ENCODE data around the gene CRB1.
A peak's percentile ranks its signal among the peaks of the same experiment; 100 is the strongest.

Gene CRB1

DNA sequence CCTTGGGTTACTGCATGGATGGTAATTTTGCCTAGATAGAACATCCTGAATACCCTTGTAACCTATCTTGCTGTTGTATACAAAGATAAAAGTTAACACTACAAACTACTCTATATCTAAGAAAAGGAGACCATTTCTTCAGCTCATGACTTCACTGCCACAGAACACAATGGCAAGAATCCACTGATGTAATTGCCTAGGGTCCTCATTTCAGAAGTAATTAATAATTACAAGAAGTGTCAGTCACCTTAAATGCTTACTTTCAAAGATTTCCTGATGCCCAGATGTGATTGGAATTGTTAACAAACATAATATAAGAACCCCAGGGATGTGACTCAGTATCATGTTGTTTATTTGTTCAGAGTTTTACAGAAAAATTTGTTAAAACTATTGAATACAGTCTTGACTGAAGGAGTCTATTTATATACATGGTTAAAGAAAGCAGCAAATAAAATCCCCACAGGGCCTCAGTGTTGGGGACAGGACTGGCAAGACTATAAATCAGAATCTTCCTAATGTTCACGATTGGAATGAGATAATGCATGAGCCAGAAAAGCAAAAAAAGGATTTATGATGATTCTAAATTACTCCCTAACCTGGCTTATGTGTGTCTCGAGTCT, 83.9 kb downstream of the CRB1 start:
- no peak for DNase-seq (ENCODE audit: low spot score)

DNA sequence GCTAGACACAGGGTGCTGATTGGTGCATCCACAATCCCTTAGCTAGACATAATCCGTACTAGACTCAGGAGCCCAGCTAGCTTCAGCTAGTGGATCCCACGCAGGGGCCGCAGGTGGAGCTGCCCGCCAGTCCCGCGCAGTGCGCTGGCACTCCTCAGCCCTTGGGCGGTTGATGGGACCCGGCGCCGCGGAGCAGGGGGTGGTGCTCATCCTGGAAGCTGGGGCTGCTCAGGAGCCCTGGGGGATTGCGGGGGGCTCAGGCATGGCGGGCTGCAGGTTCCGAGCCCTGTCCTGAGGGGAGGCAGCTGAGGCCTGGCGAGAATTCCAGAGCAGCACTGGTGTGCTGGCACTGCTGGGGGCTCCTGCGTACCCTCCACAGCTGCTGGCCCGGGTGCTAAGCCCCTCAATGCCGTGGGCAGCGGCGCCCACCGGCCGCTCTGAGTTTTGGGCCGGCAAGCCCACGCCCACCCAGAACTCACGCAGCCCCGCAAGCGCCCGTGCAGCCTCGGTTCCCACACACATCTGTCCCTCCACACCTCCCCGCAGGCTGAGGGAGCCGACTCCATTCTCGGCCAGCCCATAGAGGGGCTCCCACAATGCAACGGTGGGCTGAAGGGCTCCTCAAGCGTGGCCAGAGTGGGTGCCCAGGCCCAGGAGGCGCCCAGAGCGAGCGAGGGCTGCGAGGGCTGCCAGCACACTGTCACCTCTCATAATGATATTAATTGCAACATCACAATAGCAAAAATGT, 87.4 kb downstream of the CRB1 start:
- DNase-seq (ENCODE audit: low spot score) = no peak

DNA sequence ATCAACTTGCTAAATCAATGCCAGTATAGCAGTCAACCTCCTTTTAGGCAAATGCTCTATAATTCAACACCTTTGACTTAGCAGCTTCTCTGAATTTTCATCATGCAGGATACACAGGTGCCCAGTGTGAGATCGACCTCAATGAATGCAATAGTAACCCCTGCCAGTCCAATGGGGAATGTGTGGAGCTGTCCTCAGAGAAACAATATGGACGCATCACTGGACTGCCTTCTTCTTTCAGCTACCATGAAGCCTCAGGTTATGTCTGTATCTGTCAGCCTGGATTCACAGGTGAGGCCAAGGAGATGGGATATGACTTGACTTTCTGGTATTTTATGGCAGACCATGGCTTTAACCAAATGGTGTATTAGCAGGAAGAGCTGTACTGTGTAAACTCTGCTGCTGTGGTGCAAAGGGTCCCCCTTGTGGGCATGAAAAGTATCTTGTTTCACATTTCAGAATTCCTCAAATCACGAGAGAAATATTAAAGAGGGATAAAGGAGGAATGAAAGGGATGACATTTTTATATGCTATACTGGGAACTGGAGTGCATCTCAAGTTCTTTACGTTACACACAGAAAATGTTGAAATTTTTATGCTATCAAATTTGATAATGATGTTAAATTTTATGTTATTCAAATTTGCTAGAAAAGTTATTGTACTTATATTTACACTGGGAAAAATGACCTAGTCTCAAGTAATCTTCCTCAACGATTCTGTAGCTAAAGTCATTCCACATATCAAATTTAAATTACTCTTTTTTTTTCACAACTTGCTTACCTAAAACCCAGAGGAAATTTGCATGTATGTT, 88.9 kb downstream of the CRB1 start:
- no peak for DNase-seq (ENCODE audit: low spot score)

DNA sequence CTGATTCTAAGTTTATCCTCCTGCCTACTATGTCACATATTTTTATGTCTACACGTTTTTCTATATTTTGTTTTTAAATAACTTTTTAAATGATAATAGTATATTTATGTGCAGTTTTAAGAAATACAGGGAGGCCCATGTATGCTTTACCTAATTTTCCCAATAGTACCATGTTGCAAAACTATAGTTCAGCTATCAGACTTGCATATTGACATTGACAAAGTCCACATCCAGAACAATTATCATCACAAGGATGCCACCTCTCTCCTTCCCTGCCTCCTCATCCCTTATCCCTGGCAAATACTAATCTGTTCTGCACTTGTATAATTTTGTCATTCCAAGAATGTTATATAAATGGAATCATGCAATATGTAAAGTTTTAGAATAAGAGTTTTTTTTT, 90.9 kb downstream of the CRB1 start:
- no peak for DNase-seq (ENCODE audit: low spot score)

DNA sequence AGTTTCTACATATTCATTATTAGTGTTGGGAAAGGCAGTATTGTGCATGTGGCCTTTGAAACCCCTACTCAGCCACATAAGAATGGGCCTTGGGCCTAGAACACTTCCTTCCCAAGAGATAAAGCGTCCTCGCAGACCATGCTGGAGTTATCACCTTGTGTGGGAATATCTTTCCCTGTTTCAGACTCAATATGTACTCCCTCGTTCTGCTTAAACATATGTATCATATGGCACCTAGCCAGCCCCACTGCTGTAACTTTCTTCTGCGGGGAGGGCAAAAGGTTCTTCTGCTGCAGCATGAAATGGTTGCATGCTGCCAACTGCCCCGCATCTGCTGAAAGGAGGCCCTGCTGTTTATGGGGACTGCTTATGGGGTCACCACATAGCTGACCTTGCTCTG, 92.0 kb downstream of the CRB1 start:
- no peak for DNase-seq (ENCODE audit: low spot score)

DNA sequence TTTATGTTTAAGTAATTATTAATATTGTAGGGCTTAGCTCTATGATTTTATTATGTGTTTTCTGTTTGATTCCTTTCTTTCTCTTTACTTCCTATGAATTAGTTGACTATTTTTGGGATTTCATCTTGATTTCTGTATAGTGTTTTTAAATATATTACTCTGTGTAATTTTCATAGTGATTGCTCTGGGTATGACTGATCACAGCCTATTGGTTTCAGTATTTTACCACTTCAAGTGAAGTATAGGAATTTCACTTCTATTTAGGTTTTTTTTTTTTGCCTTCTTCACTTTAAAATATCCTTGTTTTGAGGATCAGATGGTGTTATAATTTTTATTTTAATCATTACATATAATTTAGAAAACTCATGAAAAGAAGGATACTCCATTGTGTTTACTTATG, 94.8 kb downstream of the CRB1 start:
- no peak for DNase-seq (ENCODE audit: low spot score)

DNA sequence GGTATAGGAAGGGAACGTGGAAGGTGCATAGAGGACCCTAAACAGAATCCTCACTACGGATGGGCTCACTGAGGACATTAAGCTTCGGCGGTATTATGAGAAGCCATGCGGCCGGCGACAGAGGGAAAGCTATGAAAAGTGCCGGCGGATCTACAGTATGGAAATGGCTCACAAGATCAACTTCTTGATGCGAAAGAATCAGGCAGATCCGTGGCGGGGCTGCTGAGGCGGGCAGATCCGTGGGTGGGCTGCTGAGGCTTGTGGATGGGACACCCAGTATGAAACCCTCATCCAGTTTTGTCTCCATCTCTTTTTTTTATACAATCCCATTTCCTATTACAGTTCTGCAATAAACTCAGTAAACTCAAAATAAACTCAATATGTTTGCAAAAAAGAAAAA, 95.8 kb downstream of the CRB1 start:
- DNase-seq (ENCODE audit: low spot score) = no peak

DNA sequence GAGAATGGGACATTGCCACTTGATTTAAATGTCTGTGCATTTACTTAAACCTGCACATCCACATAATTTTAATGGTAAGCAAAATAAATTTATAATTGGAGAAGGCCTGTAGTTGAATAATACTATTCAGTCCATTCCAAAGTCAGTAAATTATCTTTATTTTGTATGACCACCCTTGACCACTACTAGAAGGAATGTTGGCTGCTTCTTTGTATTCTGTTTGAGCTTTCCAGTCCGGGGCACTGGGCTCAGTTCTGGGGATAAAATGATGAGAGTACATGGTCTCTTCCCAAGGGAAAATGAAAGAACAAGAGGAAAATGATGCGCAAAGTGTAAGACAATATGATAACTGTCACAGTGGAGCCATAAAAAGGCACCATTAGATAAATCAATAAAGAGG, 98.9 kb downstream of the CRB1 start:
- no peak for DNase-seq (ENCODE audit: low spot score)

DNA sequence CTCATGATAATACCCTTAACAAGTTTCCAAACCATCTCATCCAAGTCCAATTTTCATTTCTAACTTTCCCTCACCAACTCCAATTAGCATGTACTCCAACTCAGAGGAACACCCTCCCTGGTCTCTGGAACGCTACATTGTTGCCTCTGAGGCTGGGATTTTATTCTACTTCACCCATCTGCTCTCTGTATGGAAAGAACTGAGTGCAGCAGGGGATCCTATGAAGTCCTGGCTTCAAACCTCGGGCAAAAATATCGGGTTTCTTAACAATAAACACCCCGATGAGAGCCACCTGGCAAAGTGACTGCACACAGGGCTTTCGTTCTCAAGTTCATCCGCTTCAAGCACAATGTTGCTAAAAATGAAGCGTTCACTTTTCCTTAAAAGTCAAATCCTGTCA, 99.6 kb downstream of the CRB1 start:
- no peak for DNase-seq (ENCODE audit: low spot score)

DNA sequence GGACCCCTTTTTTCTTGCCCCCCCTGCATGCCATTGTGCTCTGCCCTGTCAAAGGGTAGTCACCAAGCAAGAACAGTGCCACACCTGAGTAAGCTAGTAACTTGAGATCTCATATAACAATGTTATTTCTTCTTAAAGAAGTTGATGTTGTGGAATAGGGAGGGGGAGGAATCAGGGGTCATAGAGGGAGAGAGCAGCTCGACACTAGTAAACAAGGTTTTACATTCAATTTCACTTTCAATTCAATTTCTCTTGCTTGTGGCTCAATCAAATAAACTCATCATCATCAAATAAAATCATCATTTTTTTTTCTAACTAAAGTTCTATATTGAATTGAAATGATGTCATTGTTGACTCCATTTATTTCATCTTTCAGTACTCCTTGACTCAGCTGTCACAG, 106.4 kb downstream of the CRB1 start:
- no peak for DNase-seq (ENCODE audit: low spot score)

DNA sequence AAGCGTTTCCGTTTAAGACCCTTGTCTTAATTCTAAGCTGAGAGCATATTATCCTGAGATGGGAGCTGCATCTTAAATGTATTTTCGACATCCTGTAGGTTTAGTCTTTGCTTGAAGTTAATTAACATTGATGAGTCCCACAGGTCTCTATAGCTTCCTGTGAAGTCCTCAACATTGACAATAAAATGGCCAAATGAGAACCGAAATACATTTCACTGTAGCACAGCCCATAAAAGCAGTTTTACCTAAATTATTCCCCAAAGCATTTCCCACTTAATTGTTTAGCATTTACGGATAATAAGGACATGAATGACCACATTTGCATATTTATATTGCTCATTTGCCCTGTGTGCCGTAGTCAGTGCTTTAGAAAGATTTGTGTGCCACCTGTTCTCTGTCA, 116.4 kb downstream of the CRB1 start:
- no peak for DNase-seq (ENCODE audit: low spot score)

DNA sequence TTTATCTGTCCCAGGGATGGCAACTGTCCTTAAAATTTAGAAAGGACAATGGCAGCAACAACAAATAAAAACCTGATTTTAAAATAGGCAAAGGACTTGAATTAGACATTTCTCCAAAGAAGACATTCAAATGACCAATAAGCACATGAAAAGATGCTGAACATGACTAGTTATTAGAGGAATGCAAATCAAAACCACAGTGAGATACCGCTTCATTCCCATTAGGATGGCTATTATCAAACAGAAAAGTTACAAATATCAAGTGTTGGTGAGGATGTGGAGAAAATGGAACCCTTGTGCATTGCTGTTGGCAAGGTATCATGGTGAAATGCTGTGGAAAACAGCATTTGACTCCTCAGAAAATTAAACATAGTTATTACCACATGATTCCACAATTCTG, 120.7 kb downstream of the CRB1 start:
- DNase-seq (ENCODE audit: low spot score) = no peak

DNA sequence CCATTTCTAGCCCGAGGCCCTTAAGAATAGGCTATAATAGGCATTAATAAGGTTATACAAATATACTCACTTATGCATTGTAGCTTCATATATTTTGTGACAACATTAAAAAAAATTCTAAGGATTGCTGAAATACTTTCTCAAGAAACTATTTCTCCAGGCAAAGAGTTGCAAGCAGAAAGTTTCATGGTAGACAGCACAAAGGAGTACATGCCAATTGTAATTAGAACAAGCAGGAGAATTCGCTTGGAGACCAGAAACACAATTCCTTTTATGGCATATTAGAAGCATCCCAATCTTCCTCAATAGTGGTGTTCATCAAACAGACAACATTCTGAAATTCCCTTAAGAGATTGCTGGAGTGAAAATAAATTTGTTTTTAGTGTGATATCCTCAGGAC, 122.8 kb downstream of the CRB1 start:
- DNase-seq (ENCODE audit: low spot score) = no peak

DNA sequence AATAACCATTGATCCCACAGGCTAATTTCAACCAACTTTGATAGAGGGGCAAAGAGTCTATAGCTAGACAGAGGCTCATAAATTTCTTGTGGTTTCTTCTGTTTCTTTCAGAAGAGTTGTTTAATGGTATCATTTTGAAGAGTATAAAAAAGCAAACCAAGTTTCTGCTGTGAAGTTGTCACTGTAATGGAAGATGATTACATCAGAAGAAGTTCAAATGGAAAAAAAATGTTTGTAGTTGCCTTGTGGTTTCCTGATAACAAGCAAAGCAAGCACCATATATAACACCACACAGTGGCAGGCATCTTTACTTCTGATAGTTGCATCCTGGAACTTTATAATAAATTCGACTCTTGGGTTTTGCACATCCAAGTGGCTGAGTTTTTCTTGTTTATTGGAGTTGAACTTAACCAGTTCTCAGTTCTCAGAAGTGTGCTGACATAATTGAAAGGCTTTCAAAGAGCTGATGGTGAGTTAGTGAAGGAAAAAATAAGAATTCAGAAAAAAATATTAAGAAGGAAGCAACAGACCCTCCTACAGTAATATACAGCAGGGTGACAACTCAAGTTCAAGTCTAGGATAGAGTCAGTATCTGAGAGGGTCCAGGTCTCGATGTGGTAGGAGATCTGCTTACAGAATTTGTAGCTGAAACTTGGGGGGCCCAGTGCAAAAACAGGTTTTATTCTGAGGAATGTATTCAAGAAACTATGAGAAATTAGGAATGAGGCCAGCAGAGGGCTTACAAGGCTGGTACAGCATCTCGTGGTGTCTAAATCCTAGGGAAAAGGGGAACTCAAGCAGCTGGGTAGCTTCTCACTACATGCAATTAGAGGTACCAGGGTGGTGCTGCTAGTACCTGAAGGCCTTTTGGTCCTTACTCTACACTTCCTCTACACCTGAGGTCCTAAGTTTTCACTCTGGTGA, 123.5 kb downstream of the CRB1 start:
- DNase-seq (ENCODE audit: low spot score) = no peak

DNA sequence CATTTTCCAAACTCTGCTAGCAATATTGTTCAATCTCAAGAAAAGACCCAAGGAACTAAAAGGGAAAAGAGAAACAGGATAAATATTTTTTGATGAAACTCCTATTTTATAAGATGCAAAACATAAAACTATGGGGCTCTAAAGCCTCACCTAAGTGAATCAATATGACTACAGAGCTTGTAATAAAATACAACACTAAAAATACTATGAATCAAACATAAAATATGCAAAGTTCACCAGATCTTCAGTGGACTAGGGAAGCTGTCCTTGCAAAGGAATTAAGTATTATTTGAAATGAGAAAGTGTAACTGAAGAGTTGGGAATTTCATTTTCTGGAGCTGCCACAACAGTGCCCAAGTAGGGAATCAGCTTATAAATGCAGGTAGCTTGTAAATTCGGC, 124.5 kb downstream of the CRB1 start:
- no peak for DNase-seq (ENCODE audit: low spot score)

DNA sequence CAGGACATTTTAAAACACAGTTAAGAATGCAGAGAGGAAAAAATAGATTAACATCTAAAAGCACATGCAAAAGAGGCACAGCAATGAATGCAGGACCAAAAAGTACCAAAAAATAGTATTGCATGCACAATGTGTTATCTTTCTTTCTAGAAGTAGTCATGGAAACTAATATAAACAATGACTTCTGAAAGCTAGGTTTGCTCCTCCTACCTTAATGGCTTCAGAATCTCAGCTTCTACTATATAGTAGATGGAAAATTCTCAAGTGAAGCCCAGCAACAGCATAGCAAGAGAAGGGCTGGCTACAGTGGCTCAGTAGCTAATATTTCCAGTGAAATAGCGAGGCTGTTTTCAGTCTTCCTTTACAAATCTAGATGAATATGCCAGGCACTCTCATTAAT, 125.1 kb downstream of the CRB1 start:
- DNase-seq (ENCODE audit: low spot score) = no peak

DNA sequence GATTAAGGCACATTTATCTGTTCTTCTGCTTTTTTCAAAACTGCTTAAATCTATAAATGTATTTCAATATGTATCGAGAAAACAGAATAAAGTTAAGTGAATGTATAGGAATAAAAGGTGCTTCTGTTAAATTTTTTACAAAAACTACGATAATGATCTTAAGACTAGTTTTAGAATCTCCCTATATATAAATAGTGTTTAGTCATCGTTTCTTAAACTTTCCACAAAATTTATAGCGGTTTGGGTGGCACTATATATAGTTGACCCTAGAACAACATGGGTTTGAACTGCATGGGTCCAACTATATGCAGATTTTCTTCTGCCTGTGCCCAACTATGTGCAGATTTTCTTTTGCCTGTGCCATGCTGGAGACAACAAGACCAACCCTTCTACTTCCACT, 125.7 kb downstream of the CRB1 start:
- no peak for DNase-seq (ENCODE audit: low spot score)

DNA sequence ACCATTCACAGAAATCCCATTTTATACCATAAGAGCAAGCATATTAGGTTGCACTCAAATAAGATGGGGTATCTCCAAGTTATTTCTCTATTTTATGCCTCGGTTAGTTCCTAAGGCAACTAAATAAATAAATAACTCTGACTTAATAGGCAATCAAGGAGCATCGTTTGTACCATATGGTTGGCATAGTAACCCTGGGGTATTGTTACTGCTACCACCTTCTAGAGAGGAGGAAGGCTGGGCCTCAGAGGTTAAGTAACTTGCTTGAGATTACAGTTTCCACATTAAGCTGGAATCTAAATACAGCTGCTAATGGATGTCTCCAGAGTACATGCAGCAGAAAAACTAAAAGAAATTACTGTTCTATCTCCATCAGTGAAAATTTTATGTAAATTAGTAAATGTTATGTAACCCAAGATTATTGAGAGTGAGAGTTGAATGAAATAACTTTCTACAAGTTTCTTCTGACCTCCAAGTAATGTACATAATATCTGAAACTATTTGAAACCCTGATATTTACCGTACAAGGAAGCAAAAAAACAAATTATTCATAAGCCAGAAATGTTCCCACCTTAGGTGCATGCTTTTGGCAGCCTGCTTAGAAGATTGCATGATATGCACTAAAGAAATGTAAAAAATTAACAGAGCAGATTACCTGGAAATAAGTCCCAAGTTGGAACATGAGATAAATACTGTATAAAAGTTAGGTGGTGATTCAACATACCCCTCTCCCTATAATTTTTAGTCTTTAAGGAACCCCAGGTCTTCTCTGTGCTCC, 127.0 kb downstream of the CRB1 start:
- DNase-seq (ENCODE audit: low spot score) = no peak

DNA sequence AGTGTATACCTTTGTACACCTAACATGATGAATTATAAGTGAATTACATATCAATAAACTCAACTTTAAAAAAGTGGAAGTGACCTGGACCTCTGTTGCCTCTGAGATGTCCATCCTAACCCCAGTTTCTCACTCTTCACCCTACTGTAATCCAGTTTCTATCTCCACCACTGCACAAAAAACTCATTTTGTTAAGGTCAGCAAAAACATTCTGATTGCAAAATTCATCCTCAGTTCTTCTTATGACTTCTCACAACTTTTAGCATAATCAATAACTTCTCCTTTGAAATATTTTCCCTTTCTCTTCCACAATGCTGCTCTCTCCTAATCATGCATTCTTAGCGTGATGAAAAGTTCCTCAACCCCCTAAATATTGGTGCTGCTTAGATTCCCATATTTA, 129.8 kb downstream of the CRB1 start:
- DNase-seq (ENCODE audit: low spot score) = no peak

DNA sequence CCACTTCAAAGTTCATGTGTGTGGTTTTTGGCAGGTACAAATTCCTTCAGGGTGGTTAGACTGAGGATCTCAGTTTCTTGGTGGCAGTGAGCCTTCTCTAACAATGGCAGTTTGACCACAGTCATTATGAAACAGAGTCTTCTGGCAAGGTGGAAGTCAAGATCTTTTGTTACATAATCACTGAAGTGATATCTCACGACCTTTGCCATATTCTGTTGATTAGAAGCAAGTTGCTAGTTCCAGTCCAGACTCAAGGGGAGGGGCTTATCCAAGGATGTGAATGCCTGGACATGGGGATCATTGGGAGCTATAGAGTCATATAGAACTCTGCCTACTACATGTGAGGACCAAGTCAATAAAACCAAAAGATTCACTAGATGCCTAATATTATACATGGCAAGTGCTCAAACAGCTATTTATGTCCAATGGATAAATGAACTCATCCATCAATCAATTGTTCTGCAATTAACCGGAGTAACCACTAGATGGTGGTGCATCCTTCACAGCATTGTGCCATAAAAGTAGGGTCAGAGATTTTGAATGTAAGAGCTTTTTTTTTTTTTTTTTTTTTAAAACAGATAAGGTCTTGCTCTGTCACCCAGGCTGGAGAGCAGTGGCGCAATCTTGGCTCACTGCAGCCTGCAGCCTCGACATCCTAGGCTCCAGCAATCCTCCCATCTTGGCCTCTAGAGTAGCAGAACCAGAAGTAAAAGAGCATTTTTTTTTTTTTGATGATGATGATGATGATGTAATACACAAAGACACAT, 131.9 kb downstream of the CRB1 start:
- peak; percentile 32 for DNase-seq (ENCODE audit: low spot score)

DNA sequence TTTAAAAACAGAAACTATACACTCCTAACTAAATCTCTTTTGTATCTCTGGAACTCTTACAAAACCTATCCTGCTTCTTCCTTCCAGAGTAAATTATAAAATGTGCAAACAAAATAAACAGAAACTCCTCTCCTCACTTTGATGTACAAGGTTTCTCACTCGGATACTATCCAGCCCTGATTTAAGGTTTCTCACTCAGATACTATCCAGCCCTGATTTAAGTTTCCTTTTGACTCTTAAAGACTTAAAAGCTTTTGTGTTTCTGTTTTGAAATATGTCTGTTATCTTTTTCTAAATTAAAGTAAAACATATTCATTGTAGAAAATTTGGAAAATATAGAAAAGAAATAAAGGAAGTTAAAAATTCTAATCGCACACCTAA, 132.5 kb downstream of the CRB1 start:
- no peak for DNase-seq (ENCODE audit: low spot score)
